PC-9 (cell line): ENCODE data around the gene PGA3. TPM values are rescaled to one million over a fixed set of nuclear protein-coding genes. Genes with fewer than 3 reads are reported as not detected.
A peak's percentile ranks its signal among the peaks of the same experiment; 100 is the strongest.

Source experiments
- BruUV-seq: library from RNA; stranded (reverse); fragments of 400-500 nt; replicated peaks from 2 replicates; lab custom pipeline; 2021; lab: Mats Ljungman, UMichigan
- CTCF ChIA-PET: fragments of 300-600 bp; sonication (Branson Sonifier 250); formaldehyde crosslinking; loops from one replicate; lab custom pipeline; 2022; ENCODE audit warnings: antibody characterized with exemption; lab: Charles Lee
- POLR2A ChIA-PET: fragments of 300-600 bp; sonication (Branson Sonifier 250); formaldehyde crosslinking; loops from one replicate; lab custom pipeline; 2022; ENCODE audit warnings: antibody characterized with exemption; ENCODE audit not compliant: unreplicated experiment; lab: Charles Lee
- DNase-seq, 2 experiments: peaks; one replicate each; pipeline versions ENCODE4 v3.0.0 to v3.0.0-alpha.2; 2015 to 2022; ENCODE audit warnings: mixed read lengths in 1 of 2
- H2AFZ ChIP-seq: fragments of 200-600 bp; sonication (generic); 2 replicates; pipeline ENCODE4 v1.8.1; 2017; ENCODE audit warnings: antibody characterized with exemption
- H3F3A ChIP-seq: fragments of 200-600 bp; sonication (generic); 2 replicates; pipeline ENCODE4 v1.8.1; 2017; ENCODE audit warnings: antibody characterized with exemption, mild to moderate bottlenecking, low read depth; ENCODE audit not compliant: insufficient read depth
- H3K27ac ChIP-seq: fragments of 200-600 bp; sonication (generic); 2 replicates; pipeline ENCODE4 v1.6.1; 2016; ENCODE audit warnings: mixed run types
- H3K27me3 ChIP-seq: fragments of 200-600 bp; sonication (generic); 2 replicates; pipeline ENCODE4 v1.6.1; 2016; ENCODE audit warnings: low read depth, mixed run types; ENCODE audit not compliant: insufficient read depth
- H3K36me3 ChIP-seq: fragments of 200-600 bp; sonication (generic); 2 replicates; pipeline ENCODE4 v1.6.1; 2016; ENCODE audit warnings: low read depth, mixed run types
- H3K4me1 ChIP-seq: fragments of 200-600 bp; sonication (generic); replicated peaks from 2 replicates; pipeline ENCODE4 v1.6.1; 2016; ENCODE audit warnings: mixed run types; ENCODE audit not compliant: insufficient read depth
- H3K4me2 ChIP-seq: fragments of 200-600 bp; sonication (generic); 2 replicates; pipeline ENCODE4 v1.6.1; 2017; ENCODE audit warnings: mixed run types
- H3K4me3 ChIP-seq: fragments of 200-600 bp; sonication (generic); 2 replicates; pipeline ENCODE4 v1.6.1; 2016; ENCODE audit warnings: mixed run types
- H3K79me2 ChIP-seq: fragments of 200-600 bp; sonication (generic); 2 replicates; pipeline ENCODE4 v1.6.1; 2017; ENCODE audit warnings: low read depth, mixed run types
- H3K9me2 ChIP-seq: fragments of 200-600 bp; sonication (generic); 2 replicates; pipeline ENCODE4 v1.8.1; 2017; ENCODE audit warnings: mild to moderate bottlenecking; ENCODE audit not compliant: insufficient read depth
- H3K9me3 ChIP-seq: fragments of 200-600 bp; sonication (generic); 2 replicates; pipeline ENCODE4 v1.8.1; 2016; ENCODE audit warnings: low read depth; ENCODE audit not compliant: insufficient read depth
- H4K20me1 ChIP-seq: fragments of 200-600 bp; sonication (generic); 2 replicates; pipeline ENCODE4 v1.8.1; 2017; ENCODE audit not compliant: insufficient read depth
- CTCF ChIP-seq: fragments of 200-600 bp; sonication (generic); conservative IDR thresholded peaks from 2 replicates; pipeline ENCODE4 v1.6.1; 2017; ENCODE audit warnings: mixed run types, antibody characterized with exemption, mild to moderate bottlenecking, moderate library complexity
- EZH2 ChIP-seq: fragments of 200-600 bp; sonication (generic); IDR thresholded peaks from 2 replicates; pipeline ENCODE4 v1.8.0; 2017; ENCODE audit warnings: antibody characterized with exemption, low read depth
- intact Hi-C: fragments of 100-400 bp; cut with micrococcal nuclease; formaldehyde crosslinking; loops from one replicate; pipeline ENCODE4 v1.10.0; 2022; ENCODE audit not compliant: unreplicated experiment
- total RNA-seq: library from RNA; stranded (reverse); gene quantifications from 2 replicates; pipeline ENCODE4 v1.2.3, GENCODE V29; 2021

The PGA3 gene
- total RNA-seq, 1 experiment from 2014 or later = not detected

GRCh38 chr11:61173456-61173855 is 29.9 kb upstream of the PGA3 start:
- intact Hi-C loops = loop anchor here (1.0 to 5.0 kb wide), 5 partner anchors 44 to 399 kb away; no protein-coding TSS in a partner anchor
- Histone ChIP-seq H3K9me2 (no peaks in the 10 kb centered on the region), H3K36me3 (no peaks in the 10 kb centered on the region), H3K9me3 (no peaks in the 10 kb centered on the region), H4K20me1 (no peaks in the 10 kb centered on the region), H2AFZ (no peak overlapping the region), H3K27ac (no peak overlapping the region), H3F3A (no peaks in the 10 kb centered on the region), H3K4me2 (0 out of 2 replicates have a peak overlapping the region, but pooled peaks have one; percentile 17), H3K4me1 (no peaks in the 10 kb centered on the region), H3K27me3 (peaks cover 24% of the 10 kb centered on the region), H3K4me3 (no peak overlapping the region), H3K79me2 (no peaks in the 10 kb centered on the region)
- CTCF ChIA-PET = interaction anchor here (0.6 to 0.9 kb wide), 2 partner anchors 32 to 341 kb away, joined by 3 to 4 read pairs; no protein-coding TSS in a partner anchor
- BruUV-seq = no TSS peak
- POLR2A ChIA-PET = no interaction called here
- DNase-seq = peak; percentile 35 to 86
- TF ChIP-seq EZH2 (no peak), CTCF (peak; percentile 66)

DNA sequence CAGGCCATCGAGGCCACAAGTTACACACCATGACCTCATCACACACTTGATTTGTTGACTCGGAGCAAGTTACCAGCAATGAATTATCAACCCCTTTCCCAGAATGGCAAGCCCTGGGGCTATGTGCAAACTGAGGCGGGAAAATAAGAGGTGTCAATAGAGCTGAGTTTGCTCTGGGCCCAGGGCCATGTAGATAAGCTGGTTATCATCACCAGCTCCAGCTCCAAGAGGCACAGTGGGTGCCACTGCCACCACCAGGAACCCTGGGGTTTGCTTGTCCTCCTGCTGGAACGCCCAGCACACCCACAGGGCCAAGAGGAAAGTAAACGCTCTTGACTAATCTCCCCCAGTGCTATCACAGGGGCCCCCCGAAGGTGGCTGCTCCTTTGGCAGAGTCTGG is 29.0 kb upstream of the PGA3 start:
- no peaks in the 10 kb centered on the region for H3K36me3 ChIP-seq
- ChIA-PET CTCF (interaction anchor here (0.9 kb wide), 1 partner anchor 342 kb away, joined by 3 read pairs; no protein-coding TSS in a partner anchor), POLR2A (no interaction called here)
- H3K9me2 ChIP-seq = no peaks in the 10 kb centered on the region
- intact Hi-C loops = loop anchor here (5.0 kb wide), 1 partner anchor 277 kb away; no protein-coding TSS in a partner anchor
- no peaks in the 10 kb centered on the region for H3K9me3 ChIP-seq
- H2AFZ ChIP-seq = no peak overlapping the region
- DNase-seq = no peak
- H3K4me1 ChIP-seq = no peaks in the 10 kb centered on the region
- H3K27ac ChIP-seq = no peak overlapping the region
- no TSS peak for BruUV-seq
- H3K79me2 ChIP-seq = no peaks in the 10 kb centered on the region
- H4K20me1 ChIP-seq = no peaks in the 10 kb centered on the region
- no peaks in the 10 kb centered on the region for H3F3A ChIP-seq
- H3K27me3 ChIP-seq = peaks cover 32% of the 10 kb centered on the region
- no peak overlapping the region for H3K4me2 ChIP-seq
- H3K4me3 ChIP-seq = no peak overlapping the region
- TF ChIP-seq CTCF = no peak
- no peak for TF ChIP-seq EZH2

GRCh38 chr11:61174949-61175348 is 28.4 kb upstream of the PGA3 start:
- Histone ChIP-seq H3K9me3 (no peaks in the 10 kb centered on the region), H3F3A (no peaks in the 10 kb centered on the region), H3K4me1 (no peaks in the 10 kb centered on the region), H3K4me3 (no peak overlapping the region), H3K27ac (no peak overlapping the region), H3K79me2 (no peaks in the 10 kb centered on the region), H3K4me2 (no peak overlapping the region), H3K27me3 (peaks cover 39% of the 10 kb centered on the region), H2AFZ (no peak overlapping the region), H4K20me1 (no peaks in the 10 kb centered on the region), H3K9me2 (no peaks in the 10 kb centered on the region), H3K36me3 (no peaks in the 10 kb centered on the region)
- ChIA-PET POLR2A (no interaction called here), CTCF (interaction anchor here (0.6 kb wide), 1 partner anchor 39 kb away, joined by 3 read pairs; no protein-coding TSS in a partner anchor)
- no peak for TF ChIP-seq CTCF
- no peak for TF ChIP-seq EZH2
- no TSS peak for BruUV-seq
- DNase-seq = no peak
- intact Hi-C loops = loop anchor here (5.0 kb wide), 1 partner anchor 278 kb away; no protein-coding TSS in a partner anchor
